Dedifferentiated amniotic fluid mesenchymal stem cell (primary cell): ENCODE data around the gene CHST14.

Source experiments
- DNase-seq: peaks from one replicate; pipeline ENCODE4 v3.0.0-alpha.2; 2016; ENCODE audit errors: extremely low spot score

CHST14 gene

GRCh38 chr15:40470423-40471104, at the start of gene CHST14:
Gene CHST14, plus strand, starts transcription at chr15:40470984. Its CDS starts 230 bp downstream, at chr15:40471214.
- no peak for DNase-seq

- DNase-seq, result peak; percentile 38
Observed at GRCh38 chr15:40421246-40422157, 49.3 kb upstream of the CHST14 start.

GRCh38 chr15:40424483-40425115, 46.2 kb upstream of the CHST14 start:
- DNase-seq, result no peak

- no peak for DNase-seq
Observed at GRCh38 chr15:40425681-40426080, 45.1 kb upstream of the CHST14 start.

- no peak for DNase-seq
Observed at GRCh38 chr15:40427188-40427587, 43.6 kb upstream of the CHST14 start.

GRCh38 chr15:40428185-40428584, 42.6 kb upstream of the CHST14 start:
- no peak for DNase-seq

GRCh38 chr15:40429068-40429710, 41.6 kb upstream of the CHST14 start:
- no peak for DNase-seq

- DNase-seq, result peak; percentile 44
Observed at GRCh38 chr15:40430271-40430805, 40.4 kb upstream of the CHST14 start.

- DNase-seq, result no peak
Observed at GRCh38 chr15:40435023-40435709, 35.6 kb upstream of the CHST14 start.

- no peak for DNase-seq
Observed at GRCh38 chr15:40435710-40436089, 35.1 kb upstream of the CHST14 start.

- DNase-seq, result no peak
Observed at GRCh38 chr15:40436116-40436891, 34.5 kb upstream of the CHST14 start.

- no peak for DNase-seq
Observed at GRCh38 chr15:40436892-40437751, 33.7 kb upstream of the CHST14 start.

- DNase-seq, result no peak
Observed at GRCh38 chr15:40437752-40438687, 32.8 kb upstream of the CHST14 start.

- no peak for DNase-seq
Observed at GRCh38 chr15:40438712-40439111, 32.1 kb upstream of the CHST14 start.

GRCh38 chr15:40439461-40439959, 31.3 kb upstream of the CHST14 start:
- no peak for DNase-seq

GRCh38 chr15:40439960-40440742, 30.6 kb upstream of the CHST14 start:
- DNase-seq, result no peak
